Choroid plexus epithelial cell (primary cell): Measurements from ENCODE around the gene SPON2.

Source experiments
- DNase-seq: peaks from one replicate; pipeline ENCODE4 v3.0.0-alpha.2; 2010; ENCODE audit warnings: low read depth
- H3K4me3 ChIP-seq: 2 replicates; pipeline ENCODE4 v1.5.1; 2011; ENCODE audit warnings: low read depth, mild to moderate bottlenecking, control low read depth, low read length, moderate library complexity
- TF ChIP-seq, protein P1 (sequence below): conservative IDR thresholded peaks from 2 replicates; pipeline ENCODE4 v1.5.1; 2011; ENCODE audit warnings: low read depth, mild to moderate bottlenecking, control low read depth, inconsistent platforms, low read length, moderate library complexity

Gene SPON2

GRCh38 chr4:1199556-1200331 is 27.4 kb upstream of the SPON2 start:
- TF ChIP-seq, protein P1, sequence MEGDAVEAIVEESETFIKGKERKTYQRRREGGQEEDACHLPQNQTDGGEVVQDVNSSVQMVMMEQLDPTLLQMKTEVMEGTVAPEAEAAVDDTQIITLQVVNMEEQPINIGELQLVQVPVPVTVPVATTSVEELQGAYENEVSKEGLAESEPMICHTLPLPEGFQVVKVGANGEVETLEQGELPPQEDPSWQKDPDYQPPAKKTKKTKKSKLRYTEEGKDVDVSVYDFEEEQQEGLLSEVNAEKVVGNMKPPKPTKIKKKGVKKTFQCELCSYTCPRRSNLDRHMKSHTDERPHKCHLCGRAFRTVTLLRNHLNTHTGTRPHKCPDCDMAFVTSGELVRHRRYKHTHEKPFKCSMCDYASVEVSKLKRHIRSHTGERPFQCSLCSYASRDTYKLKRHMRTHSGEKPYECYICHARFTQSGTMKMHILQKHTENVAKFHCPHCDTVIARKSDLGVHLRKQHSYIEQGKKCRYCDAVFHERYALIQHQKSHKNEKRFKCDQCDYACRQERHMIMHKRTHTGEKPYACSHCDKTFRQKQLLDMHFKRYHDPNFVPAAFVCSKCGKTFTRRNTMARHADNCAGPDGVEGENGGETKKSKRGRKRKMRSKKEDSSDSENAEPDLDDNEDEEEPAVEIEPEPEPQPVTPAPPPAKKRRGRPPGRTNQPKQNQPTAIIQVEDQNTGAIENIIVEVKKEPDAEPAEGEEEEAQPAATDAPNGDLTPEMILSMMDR, result no peak
- peak overlapping the region; percentile 26 for H3K4me3 ChIP-seq
- no peak for DNase-seq

- DNase-seq, result no peak
- H3K4me3 ChIP-seq, result no peak overlapping the region
- TF ChIP-seq, protein P1, result no peak
These were observed 25.9 kb upstream of the SPON2 start for GRCh38 chr4:1198098-1198844.

DNA sequence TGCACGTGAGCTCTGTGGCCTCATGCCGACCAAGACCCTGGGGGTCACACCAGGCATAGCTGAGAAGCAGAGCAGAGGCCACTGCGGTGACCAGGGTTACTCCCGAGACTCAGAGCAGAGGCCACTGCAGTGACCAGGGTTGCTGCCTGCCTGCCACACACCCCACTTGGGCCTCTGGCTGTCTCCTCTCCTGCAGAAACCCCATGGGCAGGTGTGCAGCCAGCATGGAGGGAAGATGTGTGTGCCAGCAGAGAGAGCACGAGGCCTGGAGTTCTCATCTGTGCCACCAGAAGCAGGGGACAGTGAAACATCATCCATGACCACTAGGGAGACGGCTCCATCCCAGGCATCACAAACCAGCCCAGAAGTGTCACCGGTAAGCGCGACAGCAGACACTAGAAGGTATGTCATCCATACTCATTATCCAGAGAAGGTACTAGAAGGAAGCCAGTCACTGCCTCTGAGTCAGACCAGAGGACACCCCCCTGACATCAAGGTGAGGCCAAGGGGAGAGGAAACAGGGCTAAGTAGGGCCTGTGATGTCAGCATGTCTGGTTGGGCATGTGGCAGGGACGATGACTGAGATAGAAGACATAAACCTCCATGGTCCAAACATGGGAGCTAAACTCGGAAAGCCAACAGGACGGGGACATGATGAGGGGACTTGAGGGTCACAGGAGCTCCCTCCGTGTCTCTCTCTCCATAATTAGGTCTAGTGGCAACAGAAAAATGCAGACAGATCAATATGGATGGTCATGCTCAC is 24.2 kb upstream of the SPON2 start:
- DNase-seq, result no peak
- no peak overlapping the region for H3K4me3 ChIP-seq
- TF ChIP-seq, protein P1, result no peak

- TF ChIP-seq, protein P1, result no peak
- no peak for DNase-seq
- H3K4me3 ChIP-seq, result no peak overlapping the region
These were observed 23.6 kb upstream of the SPON2 start for GRCh38 chr4:1195891-1196401.

GRCh38 chr4:1195109-1195671 is 22.8 kb upstream of the SPON2 start:
- no peak for DNase-seq

More at GRCh38 chr4:1195109-1195671, 22.8 kb upstream of the SPON2 start:
- TF ChIP-seq, protein P1, result no peak
- H3K4me3 ChIP-seq, result no peak overlapping the region
